GM19463 (cell line): Measurements from ENCODE around the gene NEXMIF.
"Not testable (repeated sequence)": the region's sequence is repeated elsewhere in the genome, so short reads cannot be mapped to it uniquely, and the experiment has no call there.

Source experiments
- ATAC-seq: cut with Tn5 transposase; IDR thresholded peaks from one replicate; pipeline ENCODE4 v1.9.1; 2021; ENCODE audit warnings: mild to moderate bottlenecking, moderate library complexity; ENCODE audit not compliant: unreplicated experiment

The NEXMIF gene

DNA sequence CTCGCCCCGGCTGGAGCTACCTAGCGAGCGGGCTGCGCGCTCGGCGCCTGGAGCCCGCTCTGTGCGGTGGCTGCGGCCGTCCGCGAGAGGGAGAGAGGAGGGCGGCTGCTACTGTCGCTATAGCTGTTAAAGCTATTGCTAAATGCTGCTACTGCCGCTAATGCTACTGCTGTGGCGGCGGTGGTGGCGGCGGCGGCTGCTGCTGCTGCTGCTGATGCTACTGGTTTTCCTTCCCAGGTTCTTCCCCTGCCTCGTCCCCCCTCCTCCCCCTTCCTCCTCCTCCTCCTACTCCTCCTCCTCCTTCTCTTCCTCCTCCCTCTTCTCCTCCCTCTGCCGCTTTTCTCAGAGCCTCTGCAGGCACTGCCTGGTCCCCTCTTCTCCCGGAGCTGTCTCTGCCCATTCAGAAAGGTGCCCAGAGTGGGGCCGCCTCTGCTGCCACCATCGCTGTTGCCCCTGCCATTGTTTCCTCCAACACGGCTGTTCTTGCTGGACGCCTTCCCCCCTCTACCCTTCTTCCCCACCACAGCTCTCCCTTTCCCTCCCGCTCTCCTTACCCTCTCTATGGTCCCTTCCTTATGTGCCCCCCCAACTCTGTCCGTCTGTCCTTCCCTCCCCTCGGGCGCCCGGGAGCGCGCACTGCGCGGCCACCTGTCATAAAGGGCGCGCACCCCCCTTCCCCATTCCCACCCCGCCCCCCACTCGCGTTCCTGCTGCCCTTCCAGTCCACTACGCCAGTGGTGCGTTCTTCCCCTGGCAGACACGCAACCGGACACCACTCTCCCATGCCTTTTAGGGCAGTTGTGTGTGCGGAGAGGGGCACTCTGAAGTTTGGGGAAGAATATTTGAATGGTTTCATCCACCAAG, at the start of gene NEXMIF:
Gene NEXMIF (minus strand): TSS at position 228 of the 864 bp plus-strand sequence.
- peak; percentile 46 for ATAC-seq

DNA sequence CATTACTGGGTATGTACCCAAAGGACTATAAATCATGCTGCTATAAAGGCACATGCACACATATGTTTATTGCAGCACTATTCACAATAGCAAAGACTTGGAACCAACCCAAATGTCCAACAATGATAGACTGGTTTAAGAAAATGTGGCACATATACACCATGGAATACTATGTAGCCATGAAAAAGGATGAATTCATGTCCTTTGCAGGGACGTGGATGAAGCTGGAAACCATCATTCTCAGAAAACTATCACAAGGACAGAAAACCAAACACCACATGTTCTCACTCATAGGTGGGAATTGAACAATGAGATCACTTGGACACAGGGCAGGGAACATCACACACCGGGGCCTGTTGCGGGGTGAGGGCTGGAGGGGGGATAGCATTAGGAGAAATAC, 36.7 kb upstream of the NEXMIF start:
- ATAC-seq = not testable (repeated sequence)

DNA sequence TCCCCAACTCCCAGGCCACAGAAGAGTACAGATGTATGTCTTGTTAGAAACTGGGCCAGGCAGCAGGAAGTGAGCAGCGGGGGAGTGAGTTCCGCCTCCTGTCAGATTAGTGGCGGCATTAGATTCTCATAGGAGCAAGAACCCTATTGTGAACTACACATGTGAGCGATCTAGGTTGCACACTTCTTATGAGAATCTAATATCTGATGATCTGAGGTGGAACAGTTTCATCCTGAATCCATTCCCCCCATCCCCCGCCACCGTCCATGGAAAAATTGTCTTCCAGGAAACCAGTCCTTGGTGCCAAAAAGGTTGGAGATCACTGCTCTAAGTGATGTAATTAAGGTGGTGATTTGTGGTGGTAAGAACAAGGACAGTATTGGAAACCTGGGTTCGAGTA, 24.5 kb upstream of the NEXMIF start:
- no peak for ATAC-seq

DNA sequence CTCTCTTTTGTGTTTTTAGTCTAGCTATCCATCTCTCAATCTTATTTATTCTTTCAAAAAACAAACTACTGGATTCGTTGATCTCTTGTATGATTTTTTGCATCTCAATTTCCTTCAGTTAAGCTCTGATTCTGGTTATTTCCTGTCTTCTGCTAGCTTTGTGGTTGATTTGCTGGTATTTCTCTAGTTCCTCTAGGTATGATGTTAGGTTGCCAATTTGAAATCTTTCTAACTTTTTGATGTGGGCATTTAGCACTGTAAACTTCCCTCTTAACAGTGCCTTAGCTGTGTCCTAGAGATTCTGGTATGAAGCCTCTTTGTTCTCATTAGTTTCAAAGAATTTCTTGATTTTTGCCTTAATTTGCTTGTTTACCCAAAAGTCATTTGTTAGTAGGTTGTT, 15.2 kb upstream of the NEXMIF start:
- ATAC-seq = no peak

DNA sequence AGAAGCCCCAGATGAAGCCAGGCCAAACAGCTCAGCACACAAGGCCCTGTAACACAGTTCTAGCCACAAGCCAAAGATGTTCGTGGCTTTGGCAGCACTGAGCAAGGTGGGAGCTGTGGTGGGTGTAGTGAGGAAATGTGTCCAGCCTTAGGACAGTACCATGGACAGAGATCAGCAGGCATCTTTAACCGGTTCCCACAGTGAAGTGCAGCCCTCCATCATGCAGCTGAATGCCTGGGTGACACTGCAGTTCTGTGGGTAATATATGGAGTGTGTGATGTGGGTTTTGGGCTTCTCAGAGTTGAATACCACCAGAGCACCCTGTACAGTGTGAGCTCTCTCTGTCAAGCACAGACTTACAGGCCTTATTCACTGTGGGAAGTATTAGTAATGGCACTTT, 6.0 kb upstream of the NEXMIF start:
- ATAC-seq = no peak

DNA sequence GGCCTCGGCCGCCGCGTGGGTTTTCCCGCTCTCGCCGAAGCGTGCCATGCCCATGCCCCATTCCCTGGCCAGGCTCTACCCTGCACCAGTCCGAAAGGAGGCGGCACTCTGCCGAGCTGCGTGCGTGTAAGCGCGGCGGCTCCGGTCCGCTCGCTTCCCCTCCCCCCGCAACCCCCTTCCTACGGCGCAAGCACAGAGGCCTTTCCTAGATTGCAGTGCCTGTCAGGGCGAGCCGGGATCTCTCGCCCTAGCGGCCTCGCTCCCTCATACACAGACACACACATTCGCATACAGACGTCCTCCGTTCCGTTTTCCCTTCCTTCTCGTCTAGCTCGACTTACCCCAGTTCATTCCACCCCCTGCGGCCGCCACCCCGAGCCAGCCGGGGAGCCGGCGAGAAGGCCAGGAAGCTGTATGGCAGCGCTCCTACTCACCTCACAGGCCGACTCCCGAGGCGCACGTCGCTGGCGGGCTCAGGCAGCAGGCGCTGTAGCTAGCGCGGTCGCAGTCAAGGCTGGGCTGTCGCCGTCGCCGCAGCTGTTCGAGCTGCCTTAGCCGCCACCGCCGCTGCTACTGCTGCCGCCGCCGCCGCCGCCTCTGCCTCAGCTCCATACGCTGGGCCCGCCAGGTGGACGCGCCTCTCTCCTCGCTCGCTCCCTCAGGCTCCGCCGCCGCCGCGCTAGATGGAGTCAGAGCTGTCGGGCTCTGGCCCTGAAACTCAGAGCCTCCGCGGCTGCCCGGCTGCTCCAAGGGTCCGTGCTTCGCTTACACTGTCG, 615 bp downstream of the NEXMIF start:
- ATAC-seq = peak; percentile 46

DNA sequence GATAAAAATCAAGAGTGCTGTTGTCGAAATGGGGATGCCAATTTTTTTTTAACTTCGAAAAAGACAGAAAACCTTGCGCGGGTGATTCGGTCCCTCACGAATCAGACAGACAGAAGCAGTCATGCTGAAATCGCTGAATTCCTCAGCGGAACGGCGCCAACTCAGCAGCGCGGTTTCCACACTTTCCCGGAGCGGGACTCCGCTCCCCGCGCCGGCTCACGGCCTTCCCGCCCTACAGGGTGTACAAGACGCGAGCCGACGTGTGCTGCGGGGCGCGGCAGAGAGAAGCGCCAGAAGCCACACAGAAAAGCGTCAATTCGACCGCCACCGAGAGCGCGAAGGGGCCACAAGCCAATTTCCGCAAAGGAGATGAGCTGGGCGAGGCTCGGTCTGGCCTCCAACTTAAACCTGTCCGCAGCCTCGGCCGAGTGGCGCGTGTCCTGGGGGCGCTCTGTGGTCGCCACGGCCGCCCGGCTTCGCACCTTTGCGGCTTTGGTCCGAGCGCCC, 1.3 kb downstream of the NEXMIF start:
- ATAC-seq = peak; percentile 12

DNA sequence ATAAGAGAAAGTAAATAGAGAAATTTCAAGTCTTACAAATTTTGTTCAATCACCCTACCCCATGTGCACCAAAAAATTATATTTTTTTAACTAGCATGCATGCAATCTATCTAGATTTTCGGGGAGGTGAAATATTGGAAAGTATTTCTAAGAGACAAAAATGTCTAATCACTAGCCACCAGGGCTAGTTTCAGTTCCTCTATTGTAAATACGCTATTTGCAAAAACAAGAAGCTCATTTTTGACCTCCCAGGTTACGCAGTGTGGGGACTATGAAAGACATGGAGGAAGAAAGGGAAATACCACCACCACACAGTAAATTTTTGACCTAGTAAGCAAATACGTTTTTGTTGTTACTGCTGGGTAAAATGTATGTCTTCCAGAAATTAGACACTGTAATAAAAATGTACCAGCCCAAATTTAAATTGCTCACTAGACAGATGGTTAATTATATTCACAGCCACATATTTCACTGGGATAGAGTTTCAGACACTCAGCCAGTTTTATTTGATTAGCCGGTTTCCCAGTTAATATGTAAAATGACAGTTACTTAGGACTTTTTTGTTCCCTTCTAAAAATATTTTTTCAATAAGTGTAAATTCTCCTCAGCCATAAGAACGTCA, 2.2 kb downstream of the NEXMIF start:
- ATAC-seq = peak; percentile 59

DNA sequence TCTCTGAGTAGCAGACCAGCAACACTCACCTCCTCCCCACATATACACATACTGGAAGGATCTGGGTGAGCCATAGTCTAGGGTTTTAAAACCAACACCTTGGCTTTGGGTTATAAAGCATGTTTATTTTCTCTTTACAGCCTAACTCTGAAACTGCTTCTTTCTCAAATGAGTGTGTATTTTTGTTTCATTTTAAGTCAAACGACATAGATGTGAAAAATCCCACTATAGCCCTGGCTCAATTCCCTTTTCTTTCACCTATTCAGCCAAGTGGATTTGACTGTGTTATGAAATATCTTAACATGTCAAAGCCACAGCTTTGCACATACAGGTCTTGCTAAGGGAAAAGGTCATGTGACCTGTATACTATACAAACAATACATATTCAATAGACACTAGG, 13.8 kb downstream of the NEXMIF start:
- ATAC-seq = peak; percentile 83

DNA sequence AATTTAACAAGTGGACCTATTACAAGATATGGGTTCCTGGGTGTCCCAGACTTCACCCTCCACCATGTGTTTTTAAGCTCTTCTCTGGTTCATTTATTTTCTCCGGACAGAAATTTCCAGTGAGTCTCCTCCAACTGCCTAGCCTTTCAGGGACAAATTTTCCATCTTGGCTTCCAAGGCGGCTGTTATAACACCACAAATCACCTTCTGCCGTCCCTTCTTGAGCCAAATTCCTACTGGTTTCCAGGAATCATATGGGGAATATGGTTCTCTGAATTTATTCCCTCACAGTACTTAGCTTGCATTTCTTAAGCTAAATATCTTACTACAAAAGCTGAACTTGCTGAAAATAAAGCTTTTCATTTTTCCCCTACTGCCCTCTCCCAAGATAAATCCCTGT, 18.8 kb downstream of the NEXMIF start:
- no peak for ATAC-seq

DNA sequence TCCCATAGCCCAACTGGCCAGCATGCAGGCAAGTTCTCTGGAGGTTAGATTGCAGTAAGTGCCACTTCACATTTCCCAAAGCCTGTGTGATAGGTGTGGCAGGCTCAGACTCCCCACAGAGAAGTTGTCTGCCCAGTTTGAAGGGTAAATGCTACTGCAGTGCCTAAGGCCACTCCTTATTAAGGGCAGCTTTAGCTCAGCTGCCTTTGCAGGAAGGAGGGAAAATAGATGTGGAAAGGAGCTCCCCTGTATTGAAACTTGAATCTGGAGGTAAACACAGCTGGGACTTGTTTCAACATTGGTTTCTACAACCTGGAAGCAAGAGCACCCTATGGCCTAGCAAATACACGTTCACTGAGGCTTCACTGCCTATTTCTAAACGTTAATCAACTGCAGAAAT, 22.4 kb downstream of the NEXMIF start:
- ATAC-seq = no peak

DNA sequence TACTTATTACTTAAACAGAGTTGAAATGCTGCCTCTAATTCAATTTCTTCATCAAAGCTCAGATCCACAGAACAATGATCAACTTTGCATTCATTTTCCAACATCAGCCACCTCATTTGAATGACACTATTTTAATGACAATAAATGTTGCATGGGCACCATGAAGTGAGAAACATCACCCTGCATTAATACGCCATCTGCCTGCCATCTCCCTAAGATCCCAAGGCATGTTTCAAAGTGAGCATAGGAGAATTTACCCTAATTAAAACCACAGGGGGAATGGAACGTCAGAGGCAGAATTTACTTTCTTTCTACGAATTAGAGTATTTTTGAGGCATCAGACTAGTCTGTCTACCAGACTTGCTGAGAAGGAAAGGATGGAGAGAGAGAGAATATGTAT, 32.7 kb downstream of the NEXMIF start:
- ATAC-seq = no peak

DNA sequence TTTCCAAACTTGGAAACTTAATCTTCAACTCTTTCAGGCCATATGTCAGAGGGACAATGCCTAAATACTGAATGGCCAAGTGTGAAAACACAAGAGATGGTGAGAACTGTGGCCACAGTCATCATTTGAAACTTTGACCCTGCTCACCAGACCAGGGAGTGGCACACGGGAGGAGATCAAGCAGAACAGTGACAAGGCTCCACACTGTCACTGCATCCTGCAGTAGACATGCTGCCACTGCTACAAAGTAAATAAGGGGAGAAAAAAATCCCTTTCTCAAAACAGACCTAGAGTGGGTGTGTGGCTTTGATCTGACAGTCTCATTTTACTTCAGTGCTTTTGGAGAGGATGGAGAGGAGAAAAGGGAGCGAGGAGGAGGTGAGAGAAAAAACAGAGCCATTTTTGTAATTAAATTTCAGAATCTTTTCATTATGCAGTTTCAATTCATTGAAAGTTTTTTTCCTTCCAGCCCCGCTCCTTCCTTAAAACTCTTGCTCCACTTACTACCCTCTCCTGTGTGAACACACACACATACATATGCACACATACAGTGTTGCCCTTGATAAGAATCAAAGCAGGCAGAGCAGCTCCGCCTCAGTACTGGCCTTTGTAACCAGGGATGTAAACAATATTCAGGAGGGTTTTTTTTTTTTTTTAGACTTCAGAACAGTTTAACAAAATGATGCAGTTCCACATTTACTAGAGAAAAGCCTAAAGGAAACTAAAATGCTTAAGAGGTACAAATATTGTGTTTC, 34.4 kb downstream of the NEXMIF start:
- peak; percentile 97 for ATAC-seq

DNA sequence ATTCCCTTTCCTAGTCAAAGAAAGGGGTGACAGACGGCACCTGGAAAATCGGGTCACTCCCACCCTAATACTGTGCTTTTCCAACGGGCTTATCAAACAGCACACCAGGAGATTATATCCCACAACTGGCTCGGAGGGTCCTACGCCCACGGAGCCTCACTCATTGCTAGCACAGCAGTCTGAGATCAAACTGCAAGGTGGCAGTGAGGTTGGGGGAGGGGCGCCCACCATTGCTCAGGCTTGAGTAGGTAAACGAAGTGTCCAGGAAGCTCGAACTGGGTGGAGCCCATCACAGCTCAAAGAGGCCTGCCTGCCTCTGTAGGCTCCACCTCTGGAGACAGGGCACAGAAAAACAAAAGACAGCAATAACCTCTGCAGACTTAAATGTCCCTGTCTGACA, 42.9 kb downstream of the NEXMIF start:
- not testable (repeated sequence) for ATAC-seq

DNA sequence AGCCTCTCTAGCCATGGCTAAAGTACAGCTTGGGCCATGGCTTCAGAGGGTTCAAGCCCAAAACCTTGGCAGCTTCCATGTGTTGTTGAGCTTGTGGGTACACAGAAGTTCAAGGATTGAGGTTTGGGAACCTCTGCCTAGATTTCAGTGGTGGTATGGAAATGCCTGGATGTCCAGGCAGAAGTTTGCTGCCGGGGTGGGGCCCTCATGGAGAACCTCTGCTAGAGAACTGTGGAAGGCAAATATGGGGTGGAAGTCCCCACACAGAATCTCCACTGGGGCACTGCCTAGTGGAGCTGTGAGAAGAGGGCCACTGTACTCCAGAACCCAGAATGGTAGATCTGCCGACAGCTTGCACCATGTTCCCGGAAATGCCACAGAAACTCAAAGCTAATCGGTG, 59.5 kb downstream of the NEXMIF start:
- ATAC-seq = no peak

DNA sequence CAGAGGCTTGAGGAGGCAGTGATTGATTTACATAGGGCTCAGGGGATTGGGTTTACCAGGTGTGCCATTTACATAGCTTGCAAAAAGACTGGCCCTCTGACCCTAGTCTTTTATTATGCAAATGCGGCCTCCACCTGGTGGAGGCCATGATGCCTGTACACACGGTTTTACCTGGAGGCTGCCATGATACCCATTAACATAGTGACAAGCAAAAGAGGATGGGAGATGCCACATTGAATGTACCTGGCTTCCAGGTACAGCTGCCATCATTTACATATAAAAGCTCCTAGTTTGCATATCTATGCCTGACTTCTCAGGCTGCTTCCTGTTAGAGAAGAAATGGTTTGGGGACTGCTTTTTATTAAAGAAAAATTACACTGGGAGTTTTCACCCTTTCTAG, 72.0 kb downstream of the NEXMIF start:
- ATAC-seq = no peak

DNA sequence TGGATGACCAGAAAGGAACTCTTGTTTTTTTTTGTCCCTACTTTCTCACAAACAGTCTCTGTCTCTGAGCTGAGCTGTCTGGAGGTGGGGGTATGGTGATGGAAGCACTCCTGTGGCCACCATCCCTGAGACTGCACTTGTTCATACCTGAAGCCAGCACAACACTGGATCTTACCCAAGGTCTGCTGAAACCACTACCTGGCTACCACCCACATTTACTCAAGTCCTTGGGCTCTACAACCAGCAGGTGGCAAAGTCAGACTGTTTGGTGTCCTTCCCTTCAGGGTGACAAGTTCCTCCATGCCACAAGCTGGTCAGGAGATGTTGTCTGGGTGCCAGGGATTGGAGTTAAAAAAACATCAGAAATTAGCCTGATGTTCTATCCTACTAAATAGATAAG, 89.7 kb downstream of the NEXMIF start:
- ATAC-seq = no peak

DNA sequence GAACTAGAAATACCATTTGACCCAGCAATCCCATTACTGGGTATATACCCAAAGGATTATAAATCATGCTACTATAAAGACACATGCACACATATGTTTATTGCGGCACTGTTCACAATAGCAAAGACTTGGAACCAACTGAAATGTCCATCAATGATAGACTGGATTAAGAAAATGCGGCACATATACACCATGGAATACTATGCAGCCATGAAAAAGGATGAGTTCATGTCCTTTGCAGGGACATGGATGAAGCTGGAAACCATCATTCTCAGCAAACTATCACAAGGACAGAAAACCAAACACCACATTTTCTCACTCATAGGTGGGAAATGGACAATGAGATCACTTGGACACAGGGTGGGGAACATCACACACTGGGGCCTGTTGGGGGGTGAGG, 105.5 kb downstream of the NEXMIF start:
- ATAC-seq = not testable (repeated sequence)

DNA sequence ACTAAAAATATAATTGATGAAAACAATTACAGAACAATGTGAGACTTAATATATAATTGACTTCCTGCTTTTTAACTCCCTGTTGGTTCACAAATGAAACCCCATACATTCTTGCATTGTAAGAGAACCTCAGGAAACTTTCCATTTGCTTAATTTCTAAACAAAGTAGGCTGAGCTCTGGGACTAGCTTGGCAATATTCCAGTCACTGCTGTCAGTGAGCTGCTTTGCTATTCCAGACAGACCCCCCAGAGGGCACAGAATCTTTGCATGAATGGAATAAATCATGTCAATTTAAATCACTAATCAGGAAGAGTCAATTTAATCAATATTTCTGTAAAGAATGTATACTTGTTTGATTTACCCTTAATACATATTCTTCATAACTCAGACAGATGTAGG, 110.6 kb downstream of the NEXMIF start:
- ATAC-seq = no peak

DNA sequence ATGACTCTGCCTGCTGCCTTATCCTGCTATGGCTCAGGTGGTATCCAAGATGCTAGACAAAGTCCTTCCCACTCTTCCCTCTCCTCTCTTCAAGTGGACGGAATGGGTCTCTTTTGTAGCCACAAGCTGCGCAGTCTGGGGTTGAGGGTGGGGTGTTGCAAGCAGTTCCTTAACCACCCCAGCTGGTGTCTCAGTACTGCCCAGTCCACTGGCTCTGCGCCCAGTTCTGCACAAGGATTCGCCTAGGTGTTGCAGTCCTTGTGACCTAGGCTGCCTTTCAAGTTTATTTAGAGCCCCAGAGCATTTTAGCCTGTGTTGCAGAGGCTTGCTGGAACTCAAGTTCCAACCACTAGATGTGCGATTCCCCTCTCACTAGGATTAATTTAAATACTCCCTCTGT, 120.7 kb downstream of the NEXMIF start:
- no peak for ATAC-seq

DNA sequence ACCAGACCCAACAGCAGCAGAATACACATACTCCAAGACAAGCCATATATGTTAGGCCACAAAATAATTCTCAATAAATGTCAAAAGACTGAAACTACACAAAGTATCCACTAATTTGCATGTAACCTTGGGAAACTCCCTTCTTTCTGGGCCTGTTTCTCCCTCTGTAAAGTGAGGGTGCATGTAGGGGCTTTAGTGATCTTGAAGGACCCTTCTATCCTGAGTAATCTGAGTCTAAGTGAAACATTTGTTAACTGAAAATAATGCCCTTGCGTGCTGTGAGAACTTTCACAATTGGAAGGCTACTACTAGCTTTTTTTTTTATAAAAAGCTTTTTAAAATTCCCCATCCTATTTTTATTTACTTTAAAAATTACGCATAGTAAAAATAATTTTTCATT, 125.2 kb downstream of the NEXMIF start:
- ATAC-seq = no peak
